Endothelial cell of umbilical vein (primary cell): Measurements from ENCODE around the gene SH3BP5. TPM values are rescaled to one million over a fixed set of nuclear protein-coding genes. Genes with fewer than 3 reads are reported as not detected.

ENCODE experiments used
- BruUV-seq: library from RNA; stranded (reverse); fragments of 400-500 nt; replicated peaks from 2 replicates; lab custom pipeline; 2021; lab: Mats Ljungman, UMichigan
- CTCF ChIA-PET: fragments of 300-600, 350-600 bp; sonication (Branson Sonifier 250); formaldehyde crosslinking; loops from one replicate; lab custom pipeline; 2021; ENCODE audit warnings: antibody characterized with exemption, inconsistent platforms; lab: Charles Lee
- POLR2A ChIA-PET: fragments of 300-600, 350-600 bp; sonication (Branson Sonifier 250); formaldehyde crosslinking; loops from one replicate; lab custom pipeline; 2021; ENCODE audit warnings: antibody characterized with exemption, inconsistent platforms; lab: Charles Lee
- DNase-seq: peaks from one replicate; pipeline ENCODE4 v3.0.0-alpha.2; 2011; ENCODE audit warnings: low read depth, low spot score
- FAIRE-seq: peaks from 2 replicates; lab custom pipeline; 2011; peaks lifted over from hg19 to GRCh38; lab: Jason Lieb, UNC
- H2AFZ ChIP-seq: 2 replicates; pipeline ENCODE4 v1.6.0; 2012; ENCODE audit warnings: low read depth, low read length, control low read depth, inconsistent platforms
- H3K27ac ChIP-seq: 2 replicates; pipeline ENCODE4 v1.5.1; 2011; ENCODE audit warnings: low read depth, mild to moderate bottlenecking, control low read depth, low read length, moderate library complexity; ENCODE audit not compliant: insufficient read depth
- H3K27me3 ChIP-seq, 2 experiments: 2 replicates each; pipeline versions ENCODE4 v1.6.0 to v1.6.1; 2011; ENCODE audit warnings: low read length in 2 of 2, mixed read lengths in 1 of 2; ENCODE audit not compliant: control insufficient read depth in 2 of 2, insufficient read depth in 2 of 2
- H3K36me3 ChIP-seq, 2 experiments: 2 replicates in 1 of 2; 3 replicates in 1 of 2; pipeline ENCODE4 v1.5.1; 2011; ENCODE audit warnings: low read length in 2 of 2, mild to moderate bottlenecking in 1 of 2, moderate library complexity in 1 of 2; ENCODE audit not compliant: control insufficient read depth in 2 of 2, insufficient read depth in 2 of 2; ENCODE audit errors: extremely low read depth in 1 of 2
- H3K4me1 ChIP-seq: 3 replicates; pipeline ENCODE4 v1.5.1; 2011; ENCODE audit warnings: mild to moderate bottlenecking, low read length; ENCODE audit not compliant: control insufficient read depth, insufficient read depth; ENCODE audit errors: extremely low read depth
- H3K4me2 ChIP-seq: 2 replicates; pipeline ENCODE4 v1.6.1; 2011; ENCODE audit warnings: low read length, control low read depth, mixed read lengths; ENCODE audit not compliant: insufficient read depth
- H3K4me3 ChIP-seq, 3 experiments: fragments of 200-600 bp in 1 of 3; sonication (generic), shearing (Covaris generic) in 1 of 3; replicated peaks in 1 of 3; 2 replicates each; pipeline ENCODE4 v1.5.1; 2011 to 2016; ENCODE audit warnings: control low read depth in 3 of 3, low read length in 3 of 3, mild to moderate bottlenecking in 2 of 3, inconsistent platforms in 1 of 3, low read depth in 1 of 3, moderate library complexity in 1 of 3; ENCODE audit not compliant: insufficient read depth in 1 of 3
- H3K79me2 ChIP-seq: 2 replicates; pipeline ENCODE4 v1.6.0; 2012; ENCODE audit warnings: low read length, inconsistent platforms; ENCODE audit not compliant: control insufficient read depth, insufficient read depth
- H3K9ac ChIP-seq: replicated peaks from 2 replicates; pipeline ENCODE3; 2011; ENCODE audit warnings: low read length, control low read depth; ENCODE audit not compliant: insufficient read depth; ENCODE audit errors: extremely low read depth
- H3K9me1 ChIP-seq: replicated peaks from 3 replicates; pipeline ENCODE4 v1.6.0; 2011; ENCODE audit warnings: mild to moderate bottlenecking, low read length; ENCODE audit not compliant: control insufficient read depth, insufficient read depth; ENCODE audit errors: extremely low read depth
- H3K9me3 ChIP-seq: replicated peaks from 2 replicates; pipeline ENCODE4 v1.5.1; 2012; ENCODE audit warnings: low read length, inconsistent platforms; ENCODE audit not compliant: control insufficient read depth, insufficient read depth
- H4K20me1 ChIP-seq: replicated peaks from 2 replicates; pipeline ENCODE3; 2011; ENCODE audit warnings: mild to moderate bottlenecking, low read length; ENCODE audit not compliant: control insufficient read depth, insufficient read depth; ENCODE audit errors: extremely low read depth
- EZH2 ChIP-seq: IDR thresholded peaks from 2 replicates; pipeline ENCODE4 v1.6.1; 2012; ENCODE audit warnings: borderline replicate concordance, low read depth, mild to moderate bottlenecking, moderate library complexity, low read length, inconsistent platforms; ENCODE audit not compliant: severe bottlenecking
- FOS ChIP-seq: IDR thresholded peaks from 2 replicates; pipeline ENCODE4 v1.6.1; 2011; ENCODE audit warnings: mild to moderate bottlenecking, low read length, moderate library complexity, borderline replicate concordance; ENCODE audit not compliant: insufficient read depth
- GATA2 ChIP-seq: IDR thresholded peaks from 2 replicates; pipeline ENCODE4 v1.7.0; 2011; ENCODE audit warnings: low read depth, mild to moderate bottlenecking, moderate library complexity, mixed read lengths, low read length; ENCODE audit not compliant: insufficient read length, insufficient read depth
- JUN ChIP-seq: IDR thresholded peaks from 2 replicates; pipeline ENCODE4 v1.6.1; 2011; ENCODE audit warnings: borderline replicate concordance, low read depth; ENCODE audit not compliant: insufficient read length, insufficient read depth
- MYC ChIP-seq: IDR thresholded peaks from one replicate; pipeline ENCODE4 v1.6.1; 2011; ENCODE audit warnings: mild to moderate bottlenecking, low read depth, low read length
- POLR2A ChIP-seq: IDR thresholded peaks from 2 replicates; pipeline ENCODE4 v1.6.1; 2012; ENCODE audit warnings: low read depth, mild to moderate bottlenecking, control low read depth, low read length
- POLR2AphosphoS5 ChIP-seq: IDR thresholded peaks from 2 replicates; pipeline ENCODE4 v1.6.1; 2012; ENCODE audit warnings: low read depth, mild to moderate bottlenecking, control low read depth, low read length, moderate library complexity; ENCODE audit not compliant: insufficient read depth
- dilution Hi-C: fragments of 300-500 bp; cut with MboI; formaldehyde crosslinking; loops from one replicate; pipeline ENCODE4 v1.15.0; 2019; ENCODE audit warnings: low sequenced_read_pairs; ENCODE audit not compliant: extremely low pct_ligation_motif_present
- intact Hi-C: fragments of 100-400 bp; cut with micrococcal nuclease; formaldehyde crosslinking; loops from one replicate; pipeline ENCODE4 v1.10.0; 2022
- polyA plus RNA-seq, 4 experiments: library from polyadenylated mRNA; depleted of rRNA in 3 of 4; stranded (reverse) in 3 of 4; unstranded in 1 of 4; fragments of >200 nt; gene quantifications; 2 replicates each; pipeline versions ENCODE4 v1.2.1 to v1.2.3, GENCODE V29; 2011 to 2012; ENCODE audit warnings: missing spikeins in 1 of 4
- total RNA-seq: library from RNA; stranded (reverse); gene quantifications from 2 replicates; pipeline ENCODE4 v1.2.3, GENCODE V29; 2021
- TF ChIP-seq, protein P1 (sequence below), 2 donors: IDR thresholded peaks; 1 replicate in 1 of 2; 2 replicates in 1 of 2; pipeline ENCODE4 v1.5.1; 2011; ENCODE audit warnings: low read length in 2 of 2, mild to moderate bottlenecking in 2 of 2, moderate library complexity in 2 of 2, control low read depth in 1 of 2, inconsistent platforms in 1 of 2, low read depth in 1 of 2; ENCODE audit not compliant: insufficient read depth in 1 of 2; ENCODE audit errors: extremely low read depth in 1 of 2
- TF ChIP-seq, protein P2 (sequence below): IDR thresholded peaks from 2 replicates; pipeline ENCODE4 v1.6.1; 2011; ENCODE audit not compliant: insufficient read depth, insufficient read length

SH3BP5 gene
- total and polyA plus RNA-seq, 2 donors (not counting 3 experiments of a cell fraction or from before 2014, with no cell fraction given), result 35.3 to 76.3 TPM

DNA sequence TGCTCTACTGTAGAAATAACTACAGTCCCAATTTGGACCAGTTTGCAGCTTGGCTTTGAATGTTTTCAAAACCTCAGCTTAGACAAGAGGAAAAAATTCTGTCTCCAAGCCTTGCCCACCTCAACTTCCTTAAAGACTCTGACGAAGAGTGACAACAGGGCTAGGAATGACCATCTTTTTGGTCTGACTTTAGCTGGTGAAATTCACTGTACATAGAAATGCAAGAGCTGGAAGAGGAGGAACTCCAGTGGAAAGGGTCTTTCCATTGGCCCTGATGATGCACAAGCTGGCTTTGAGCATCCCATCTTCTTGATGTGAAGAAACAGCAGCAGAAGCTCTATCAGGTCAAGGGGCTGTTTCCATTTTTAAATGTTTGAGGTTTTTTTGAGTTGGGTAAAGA, 22.7 kb upstream of the SH3BP5 start:
- H3K4me1 ChIP-seq, result peaks cover 5% of the 10 kb centered on the region
- H3K27ac ChIP-seq, result no peak overlapping the region
- H3K9me3 ChIP-seq, result no peaks in the 10 kb centered on the region
- dilution Hi-C loops, result no loop called here
- BruUV-seq, result no TSS peak
- TF ChIP-seq, protein P1, sequence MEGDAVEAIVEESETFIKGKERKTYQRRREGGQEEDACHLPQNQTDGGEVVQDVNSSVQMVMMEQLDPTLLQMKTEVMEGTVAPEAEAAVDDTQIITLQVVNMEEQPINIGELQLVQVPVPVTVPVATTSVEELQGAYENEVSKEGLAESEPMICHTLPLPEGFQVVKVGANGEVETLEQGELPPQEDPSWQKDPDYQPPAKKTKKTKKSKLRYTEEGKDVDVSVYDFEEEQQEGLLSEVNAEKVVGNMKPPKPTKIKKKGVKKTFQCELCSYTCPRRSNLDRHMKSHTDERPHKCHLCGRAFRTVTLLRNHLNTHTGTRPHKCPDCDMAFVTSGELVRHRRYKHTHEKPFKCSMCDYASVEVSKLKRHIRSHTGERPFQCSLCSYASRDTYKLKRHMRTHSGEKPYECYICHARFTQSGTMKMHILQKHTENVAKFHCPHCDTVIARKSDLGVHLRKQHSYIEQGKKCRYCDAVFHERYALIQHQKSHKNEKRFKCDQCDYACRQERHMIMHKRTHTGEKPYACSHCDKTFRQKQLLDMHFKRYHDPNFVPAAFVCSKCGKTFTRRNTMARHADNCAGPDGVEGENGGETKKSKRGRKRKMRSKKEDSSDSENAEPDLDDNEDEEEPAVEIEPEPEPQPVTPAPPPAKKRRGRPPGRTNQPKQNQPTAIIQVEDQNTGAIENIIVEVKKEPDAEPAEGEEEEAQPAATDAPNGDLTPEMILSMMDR (IDR thresholded peaks at IDR 0.05; ENCODE audit: extremely low read depth in 1 of 2, insufficient read depth in 1 of 2, low read depth in 1 of 2, low read length in 2 of 2), result no peak
- TF ChIP-seq POLR2A, result no peak
- no peak for TF ChIP-seq MYC
- no peak for TF ChIP-seq EZH2
- TF ChIP-seq, protein P2, sequence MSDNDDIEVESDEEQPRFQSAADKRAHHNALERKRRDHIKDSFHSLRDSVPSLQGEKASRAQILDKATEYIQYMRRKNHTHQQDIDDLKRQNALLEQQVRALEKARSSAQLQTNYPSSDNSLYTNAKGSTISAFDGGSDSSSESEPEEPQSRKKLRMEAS, result no peak
- TF ChIP-seq GATA2, result no peak
- no peak for TF ChIP-seq JUN
- TF ChIP-seq POLR2AphosphoS5, result no peak
- TF ChIP-seq FOS, result no peak
- intact Hi-C loops, result no loop called here
- H3K79me2 ChIP-seq, result no peaks in the 10 kb centered on the region
- H3K9ac ChIP-seq, result no peak overlapping the region
- POLR2A ChIA-PET, result no interaction called here
- CTCF ChIA-PET, result interaction anchor here (1.2 to 2.7 kb wide), 4 partner anchors 10 to 51 kb away, joined by 3 to 7 read pairs (median 4); partner anchors contain the start of gene SH3BP5
- H3K27me3 ChIP-seq, result no peaks in the 10 kb centered on the region
- H3K4me3 ChIP-seq, result no peak overlapping the region
- DNase-seq, result no peak
- no peaks in the 10 kb centered on the region for H3K9me1 ChIP-seq
- no peaks in the 10 kb centered on the region for H3K36me3 ChIP-seq
- FAIRE-seq, result no peak
- no peak overlapping the region for H3K4me2 ChIP-seq
- H2AFZ ChIP-seq, result no peak overlapping the region
- H4K20me1 ChIP-seq, result no peaks in the 10 kb centered on the region
